HCT116 (cell line): Measurements from ENCODE around the gene NPLOC4. TPM values are rescaled to one million over a fixed set of nuclear protein-coding genes. Genes with fewer than 3 reads are reported as not detected.

Experiments used
- ATAC-seq: fragments of 200-7000 bp; cut with Tn5 transposase; 2 replicates; pipeline ENCODE4 v1.9.1; 2020; ENCODE audit warnings: mild to moderate bottlenecking, moderate library complexity
- BruUV-seq: library from RNA; stranded (reverse); fragments of 400-500 nt; replicated peaks from 2 replicates; lab custom pipeline; 2021; lab: Mats Ljungman, UMichigan
- CTCF ChIA-PET: fragments of 300-600 bp; sonication (Branson Sonifier 250); formaldehyde crosslinking; loops from one replicate; lab custom pipeline; 2021; ENCODE audit warnings: antibody characterized with exemption; lab: Charles Lee
- POLR2A ChIA-PET: fragments of 300-600, 350-600 bp; sonication (Branson Sonifier 250); formaldehyde crosslinking; loops from one replicate; lab custom pipeline; 2021; ENCODE audit warnings: antibody characterized with exemption; lab: Charles Lee
- RAD21 ChIA-PET, 2 experiments: fragments of 300-600 bp; sonication (Branson Sonifier 250); formaldehyde crosslinking; loops; one replicate each; lab custom pipeline; 2023; ENCODE audit warnings: low total read pairs in 2 of 2; ENCODE audit not compliant: uncharacterized antibody in 2 of 2, unreplicated experiment in 2 of 2, low non-redundant PET in 1 of 2; lab: Charles Lee
- DNase-seq: peaks from one replicate; pipeline ENCODE4 v3.0.0-alpha.2; 2010; ENCODE audit warnings: low read depth, low spot score
- H2AFZ ChIP-seq: fragments of 200-600 bp; shearing (Covaris generic), sonication (generic); 2 replicates; pipeline ENCODE4 v1.6.1; 2017; ENCODE audit warnings: low read depth, mixed run types, mixed read lengths, antibody characterized with exemption, low read length; ENCODE audit not compliant: poor library complexity, severe bottlenecking
- H3K27ac ChIP-seq: 2 replicates; pipeline ENCODE4 v1.5.1; 2012; ENCODE audit warnings: low read depth, low read length
- H3K27me3 ChIP-seq: fragments of 200-600 bp; sonication (generic); 2 replicates; pipeline ENCODE4 v1.6.1; 2016; ENCODE audit warnings: mixed run types, low read length, mixed read lengths; ENCODE audit not compliant: insufficient read depth
- H3K36me3 ChIP-seq, 2 experiments: fragments of 200-500 bp in 1 of 2; fragments of 200-600 bp in 1 of 2; sonication (Bioruptor generic) in 1 of 2; sonication (generic) in 1 of 2; 2 replicates each; pipeline versions ENCODE4 v1.5.1 to v1.6.1; 2014 to 2016; ENCODE audit warnings: low read length in 2 of 2, inconsistent platforms in 1 of 2, mixed read lengths in 1 of 2, mixed run types in 1 of 2; ENCODE audit not compliant: insufficient read depth in 2 of 2, control insufficient read depth in 1 of 2
- H3K4me1 ChIP-seq, 2 experiments: fragments of 200-600 bp in 1 of 2; sonication (generic) in 1 of 2; 2 replicates each; pipeline versions ENCODE4 v1.5.1 to v1.6.1; 2012 to 2017; ENCODE audit warnings: low read length in 2 of 2, inconsistent platforms in 1 of 2, mild to moderate bottlenecking in 1 of 2, mixed read lengths in 1 of 2, mixed run types in 1 of 2, moderate library complexity in 1 of 2; ENCODE audit not compliant: insufficient read depth in 2 of 2, control insufficient read depth in 1 of 2
- H3K4me2 ChIP-seq: fragments of 200-600 bp; sonication (generic); 2 replicates; pipeline ENCODE4 v1.6.1; 2017; ENCODE audit warnings: mixed run types, low read length, mixed read lengths
- H3K4me3 ChIP-seq, 2 experiments: fragments of 200-600 bp in 1 of 2; sonication (generic) in 1 of 2; replicated peaks in 1 of 2; 2 replicates each; pipeline ENCODE4 v1.5.1; 2011 to 2016; ENCODE audit warnings: low read length in 2 of 2, control low read depth in 1 of 2, low read depth in 1 of 2, mild to moderate bottlenecking in 1 of 2, mixed read lengths in 1 of 2, mixed run types in 1 of 2
- H3K79me2 ChIP-seq: fragments of 200-600 bp; sonication (generic); 2 replicates; pipeline ENCODE4 v1.6.1; 2017; ENCODE audit warnings: mild to moderate bottlenecking, mixed run types, low read length, moderate library complexity, mixed read lengths; ENCODE audit not compliant: insufficient read depth
- H3K9ac ChIP-seq: fragments of 200-600 bp; sonication (generic); 2 replicates; pipeline ENCODE4 v1.6.1; 2016; ENCODE audit warnings: low read length, mixed read lengths
- H3K9me2 ChIP-seq: fragments of 200-600 bp; sonication (generic), shearing (Covaris generic); 2 replicates; pipeline ENCODE4 v1.6.1; 2017; ENCODE audit warnings: mixed run types, mild to moderate bottlenecking, moderate library complexity; ENCODE audit not compliant: insufficient read depth
- H3K9me3 ChIP-seq, 2 experiments: fragments of 200-500 bp in 1 of 2; fragments of 200-600 bp in 1 of 2; sonication (Bioruptor generic) in 1 of 2; sonication (generic) in 1 of 2; 2 replicates each; pipeline ENCODE4 v1.6.1; 2014 to 2017; ENCODE audit warnings: low read length in 2 of 2, mixed read lengths in 2 of 2, inconsistent platforms in 1 of 2, low read depth in 1 of 2, mild to moderate bottlenecking in 1 of 2, mixed run types in 1 of 2, moderate library complexity in 1 of 2; ENCODE audit not compliant: control insufficient read depth in 1 of 2, insufficient read depth in 1 of 2
- H4K20me1 ChIP-seq: fragments of 200-600 bp; sonication (generic), shearing (Covaris generic); 2 replicates; pipeline ENCODE4 v1.6.1; 2017; ENCODE audit warnings: mixed run types, mild to moderate bottlenecking, moderate library complexity; ENCODE audit not compliant: insufficient read depth
- CEBPB ChIP-seq: IDR thresholded peaks from 2 replicates; pipeline ENCODE4 v1.6.1; 2012; ENCODE audit warnings: low read depth
- CTCF ChIP-seq, 3 experiments: fragments of 200-600 bp in 1 of 3; sonication (generic) in 1 of 3; IDR thresholded peaks in 2 of 3; conservative IDR thresholded peaks in 1 of 3; 2 replicates each; pipeline ENCODE4 v1.5.1; 2012 to 2017; ENCODE audit warnings: low read depth in 2 of 3, low read length in 2 of 3, antibody characterized with exemption in 1 of 3, borderline replicate concordance in 1 of 3, control low read depth in 1 of 3, mild to moderate bottlenecking in 1 of 3, mixed read lengths in 1 of 3, mixed run types in 1 of 3, moderate library complexity in 1 of 3; ENCODE audit not compliant: insufficient read depth in 1 of 3
- EGR1 ChIP-seq: IDR thresholded peaks from 2 replicates; pipeline ENCODE4 v1.6.1; 2012; ENCODE audit warnings: low read depth
- ELF1 ChIP-seq: IDR thresholded peaks from 2 replicates; pipeline ENCODE4 v1.6.1; 2012; ENCODE audit warnings: low read depth, borderline replicate concordance
- EZH2 ChIP-seq: fragments of 200-600 bp; sonication (generic); IDR thresholded peaks from 2 replicates; pipeline ENCODE4 v1.6.1; 2017; ENCODE audit warnings: antibody characterized with exemption, mixed run types
- EZH2phosphoT487 ChIP-seq: fragments of 200-600 bp; IDR thresholded peaks from 2 replicates; pipeline ENCODE4 v1.6.1; 2018; ENCODE audit warnings: antibody characterized with exemption, borderline replicate concordance
- FOSL1 ChIP-seq: IDR thresholded peaks from 2 replicates; pipeline ENCODE4 v1.6.1; 2012; ENCODE audit warnings: low read depth
- MAX ChIP-seq: IDR thresholded peaks from 2 replicates; pipeline ENCODE4 v1.6.1; 2012
- POLR2AphosphoS5 ChIP-seq: IDR thresholded peaks from 2 replicates; pipeline ENCODE4 v1.6.1; 2011; ENCODE audit warnings: mild to moderate bottlenecking, low read depth, low read length, moderate library complexity
- RAD21 ChIP-seq: IDR thresholded peaks from 2 replicates; pipeline ENCODE4 v1.6.1; 2012; ENCODE audit warnings: low read depth, mild to moderate bottlenecking
- REST ChIP-seq: IDR thresholded peaks from 2 replicates; pipeline ENCODE4 v1.6.1; 2012; ENCODE audit warnings: low read depth
- SIN3A ChIP-seq: IDR thresholded peaks from 2 replicates; pipeline ENCODE4 v1.6.1; 2012; ENCODE audit warnings: low read depth
- SP1 ChIP-seq: IDR thresholded peaks from 2 replicates; pipeline ENCODE4 v1.6.1; 2012; ENCODE audit warnings: low read depth
- TCF7L2 ChIP-seq: IDR thresholded peaks from 2 replicates; pipeline ENCODE4 v1.7.0; 2011; ENCODE audit warnings: borderline replicate concordance, inconsistent platforms; ENCODE audit not compliant: insufficient read depth, insufficient read length; ENCODE audit errors: extremely low read depth
- ZNF274 ChIP-seq: fragments of 200-500 bp; sonication (Bioruptor generic); IDR thresholded peaks from 2 replicates; pipeline ENCODE4 v1.6.1; 2014; ENCODE audit warnings: mild to moderate bottlenecking, low read depth, low read length, inconsistent platforms
- intact Hi-C: fragments of 100-400 bp; cut with micrococcal nuclease; formaldehyde crosslinking; loops from 2 replicates; pipeline ENCODE4 v1.10.0; 2022
- total RNA-seq: library from RNA; stranded (reverse); gene quantifications from one replicate; pipeline ENCODE4 v1.2.1, GENCODE V29; 2021; ENCODE audit not compliant: unreplicated experiment

NPLOC4 gene
- total RNA-seq, 1 experiment from 2014 or later: 137 TPM

GRCh38 chr17:81580481-81580880 is 56.4 kb downstream of the NPLOC4 start:
- intact Hi-C loops: no loop called here
- POLR2A ChIA-PET: no interaction called here
- DNase-seq: no peak
- Histone ChIP-seq H3K4me3 (no peak overlapping the region), H4K20me1 (peaks cover 8% of the 10 kb centered on the region; the same call in 1 of the 2 replicates), H3K9ac (no peak overlapping the region), H3K79me2 (peaks cover 64% of the 10 kb centered on the region; the same call in 1 of the 2 replicates), H3K9me2 (no peaks in the 10 kb centered on the region), H3K36me3 (peaks cover 42 to 64% of the 10 kb centered on the region in 2 experiments), H2AFZ (no peak overlapping the region), H3K27ac (no peak overlapping the region), H3K4me1 (peaks cover 24 to 42% of the 10 kb centered on the region in 2 experiments), H3K27me3 (no peaks in the 10 kb centered on the region), H3K4me2 (no peak overlapping the region), H3K9me3 (no peaks in the 10 kb centered on the region)
- ATAC-seq: no peak
- BruUV-seq: no TSS peak
- RAD21 ChIA-PET: no interaction called here
- TF ChIP-seq POLR2AphosphoS5: no peak
- TF ChIP-seq CTCF (IDR thresholded peaks at IDR 0.05 in 2 of 3, conservative IDR thresholded peaks at IDR 0.05 in 1 of 3; ENCODE audit: borderline replicate concordance in 1 of 3, insufficient read depth in 1 of 3, low read depth in 2 of 3, low read length in 2 of 3): no peak
- no peak for TF ChIP-seq ELF1
- TF ChIP-seq RAD21: no peak
- no peak for TF ChIP-seq EZH2
- TF ChIP-seq SIN3A: no peak
- TF ChIP-seq CEBPB: no peak
- TF ChIP-seq REST: no peak
- TF ChIP-seq SP1: no peak
- no peak for TF ChIP-seq MAX
- TF ChIP-seq EZH2phosphoT487: no peak
- no peak for TF ChIP-seq TCF7L2
- no peak for TF ChIP-seq ZNF274
- TF ChIP-seq EGR1: no peak
- TF ChIP-seq FOSL1: no peak
- CTCF ChIA-PET: no interaction called here
